HepG2 (cell line): Measurements from ENCODE around the gene KATNAL1. TPM values are rescaled to one million over a fixed set of nuclear protein-coding genes. Genes with fewer than 3 reads are reported as not detected.

ENCODE experiments used
- FOXK1 ChIP-seq: sonication (generic); formaldehyde crosslinking; IDR thresholded peaks from 2 replicates; pipeline ENCODE4 v1.4.0; 2020; ENCODE audit warnings: low read depth, missing genetic modification reagents, borderline replicate concordance
- GLI4 ChIP-seq: sonication (generic); formaldehyde crosslinking; IDR thresholded peaks from 2 replicates; pipeline ENCODE4 v1.5.1; 2020; ENCODE audit warnings: missing genetic modification reagents, mild to moderate bottlenecking, moderate library complexity, borderline replicate concordance
- GTF3A ChIP-seq: sonication (generic); formaldehyde crosslinking; conservative IDR thresholded peaks from 2 replicates; pipeline ENCODE4 v1.4.0; 2020; ENCODE audit warnings: mild to moderate bottlenecking, missing genetic modification reagents
- NCOA2 ChIP-seq: sonication (generic); formaldehyde crosslinking; IDR thresholded peaks from 2 replicates; pipeline ENCODE4 v1.8.0; 2022; ENCODE audit warnings: inconsistent platforms
- NR2C2 ChIP-seq: sonication (generic); formaldehyde crosslinking; IDR thresholded peaks from 2 replicates; pipeline ENCODE4 v1.4.0; 2020; ENCODE audit warnings: missing genetic modification reagents, mild to moderate bottlenecking, moderate library complexity, borderline replicate concordance
- POLR2A ChIP-seq, 2 experiments: IDR thresholded peaks; 2 replicates each; pipeline ENCODE4 v1.6.1; 2011; ENCODE audit warnings: low read depth in 2 of 2, low read length in 2 of 2, mild to moderate bottlenecking in 1 of 2, moderate library complexity in 1 of 2; ENCODE audit not compliant: insufficient read depth in 1 of 2
- REL ChIP-seq: sonication (generic); formaldehyde crosslinking; conservative IDR thresholded peaks from 2 replicates; pipeline ENCODE4 v1.8.0; 2022; ENCODE audit warnings: mild to moderate bottlenecking, missing genetic modification reagents, moderate library complexity
- RFXAP ChIP-seq: sonication (generic); formaldehyde crosslinking; IDR thresholded peaks from 2 replicates; pipeline ENCODE4 v1.4.0; 2020; ENCODE audit warnings: missing genetic modification reagents, borderline replicate concordance
- SMAD1 ChIP-seq: sonication (generic); formaldehyde crosslinking; IDR thresholded peaks from 2 replicates; pipeline ENCODE4 v1.4.0; 2020; ENCODE audit warnings: missing genetic modification reagents, low read depth, mild to moderate bottlenecking, borderline replicate concordance
- U2AF1 ChIP-seq: fragments of 200-400 bp; formaldehyde crosslinking; optimal IDR thresholded peaks from 2 replicates; pipeline ENCODE3; 2017; ENCODE audit warnings: mild to moderate bottlenecking, low read depth, low read length
- ZC3H13 ChIP-seq: sonication (generic); formaldehyde crosslinking; IDR thresholded peaks from 2 replicates; pipeline ENCODE4 v1.8.1; 2023; ENCODE audit warnings: mild to moderate bottlenecking, missing genetic modification reagents, moderate library complexity
- ZFP36L1 ChIP-seq: sonication (generic); formaldehyde crosslinking; IDR thresholded peaks from 2 replicates; pipeline ENCODE4 v1.8.0; 2022; ENCODE audit warnings: mild to moderate bottlenecking, missing genetic modification reagents, moderate library complexity
- ZNF30 ChIP-seq: sonication (generic); formaldehyde crosslinking; IDR thresholded peaks from 2 replicates; pipeline ENCODE4 v1.5.0; 2020; ENCODE audit warnings: mild to moderate bottlenecking, missing genetic modification reagents
- ZNF607 ChIP-seq: sonication (generic); formaldehyde crosslinking; IDR thresholded peaks from 2 replicates; pipeline ENCODE4 v1.5.1; 2020; ENCODE audit warnings: missing genetic modification reagents, mild to moderate bottlenecking, borderline replicate concordance
- ZNF776 ChIP-seq: sonication (generic); formaldehyde crosslinking; IDR thresholded peaks from 2 replicates; pipeline ENCODE4 v1.4.0; 2020; ENCODE audit warnings: mild to moderate bottlenecking, missing genetic modification reagents
- ZNF777 ChIP-seq: sonication (generic); formaldehyde crosslinking; IDR thresholded peaks from 2 replicates; pipeline ENCODE4 v1.4.0; 2020; ENCODE audit warnings: missing genetic modification reagents
- ZNF781 ChIP-seq: sonication (generic); formaldehyde crosslinking; IDR thresholded peaks from 2 replicates; pipeline ENCODE4 v1.5.1; 2020; ENCODE audit warnings: borderline replicate concordance, mild to moderate bottlenecking, missing genetic modification reagents; ENCODE audit errors: not compliant biosample characterization
- polyA plus RNA-seq, 8 experiments: library from polyadenylated mRNA; depleted of rRNA in 3 of 8; stranded (reverse) in 7 of 8; unstranded in 1 of 8; fragments of >200 nt; fragmentation: Illumina TruSeq in 4 of 8; extraction: Trizol in 4 of 8; gene quantifications; 2 replicates each; pipeline versions ENCODE4 v1.2.1 to v1.2.3, GENCODE V29; 2011 to 2016; ENCODE audit warnings: low read depth in 4 of 8, missing spikeins in 1 of 8, mixed read lengths in 1 of 8; ENCODE audit not compliant: insufficient read depth in 1 of 8
- total RNA-seq, 5 experiments: library from RNA; depleted of rRNA; stranded (reverse); fragments of >200 nt; fragmentation: Illumina TruSeq; extraction: Trizol; gene quantifications; 2 replicates each; pipeline ENCODE4 v1.2.3, GENCODE V29; 2016; ENCODE audit warnings: low read depth in 1 of 5
- TF ChIP-seq, protein P1 (sequence below): sonication (generic); formaldehyde crosslinking; IDR thresholded peaks from 2 replicates; pipeline ENCODE4 v1.4.0; 2020; ENCODE audit warnings: missing genetic modification reagents, mild to moderate bottlenecking, borderline replicate concordance
- TF ChIP-seq, protein P2 (sequence below): sonication (generic); formaldehyde crosslinking; IDR thresholded peaks from 2 replicates; pipeline ENCODE4 v1.9.0; 2022; ENCODE audit warnings: missing genetic modification reagents, mild to moderate bottlenecking, borderline replicate concordance
- TF ChIP-seq, protein P3 (sequence below), 2 experiments: sonication (generic) in 1 of 2; formaldehyde crosslinking in 1 of 2; IDR thresholded peaks; 2 replicates each; pipeline versions ENCODE4 v1.5.1 to v1.6.1; 2011 to 2020; ENCODE audit warnings: borderline replicate concordance in 1 of 2, low read depth in 1 of 2, low read length in 1 of 2, mild to moderate bottlenecking in 1 of 2, missing genetic modification reagents in 1 of 2, moderate library complexity in 1 of 2
- TF ChIP-seq, protein P4 (sequence below): sonication (generic); formaldehyde crosslinking; IDR thresholded peaks from 2 replicates; pipeline ENCODE4 v1.4.0; 2020; ENCODE audit warnings: mild to moderate bottlenecking, missing genetic modification reagents

Gene KATNAL1
- total and polyA plus RNA-seq, 2 of the 13 experiments (the other 11 are each of a cell fraction or from before 2014, with no cell fraction given): 3.2 to 11.8 TPM

DNA sequence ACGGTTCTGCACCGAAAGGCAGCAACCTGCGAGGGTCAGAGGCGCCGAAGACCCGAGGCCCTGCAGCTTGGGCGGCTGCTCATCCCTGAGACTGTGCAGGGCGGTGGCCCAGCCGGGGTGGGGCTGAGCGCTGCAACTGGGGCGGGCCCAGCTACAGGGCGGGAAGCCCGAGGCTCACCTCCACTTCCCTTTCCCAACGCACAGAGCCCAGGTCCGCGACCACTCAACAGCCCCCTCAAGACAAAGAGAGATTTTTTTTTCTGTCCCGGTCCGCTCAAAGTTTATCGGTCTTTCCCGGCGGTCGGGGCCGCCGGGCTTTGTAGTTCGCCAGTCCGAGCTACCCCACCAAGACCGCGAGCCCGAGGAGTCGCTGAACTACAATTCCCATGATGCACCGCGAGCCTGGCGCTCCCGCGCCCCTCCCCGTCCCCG is 573 bp downstream of the KATNAL1 start (continued):
- TF ChIP-seq ZC3H13 (no peak), ZNF781 (CRISPR knock-in tag) (no peak), ZNF777 (CRISPR knock-in tag) (no peak), ZNF30 (CRISPR knock-in tag) (no peak), NR2C2 (peak; percentile 47; the same call in 1 of the 2 replicates), ZNF607 (0 out of 2 replicates have a peak, but pooled peaks have one; percentile 31), ZNF776 (no peak), NCOA2 (CRISPR knock-in tag) (no peak), REL (CRISPR knock-in tag) (no peak), GLI4 (no peak), RFXAP (CRISPR knock-in tag) (no peak), ZFP36L1 (no peak), POLR2A (IDR thresholded peaks at IDR 0.05; ENCODE audit: insufficient read depth in 1 of 2, low read depth in 2 of 2, low read length in 2 of 2) (peak; percentile 34 to 51; a peak in 2 of 4 replicates), SMAD1 (no peak), U2AF1 (no peak), GTF3A (CRISPR knock-in tag) (no peak), FOXK1 (CRISPR knock-in tag) (no peak)
- TF ChIP-seq, protein P1, sequence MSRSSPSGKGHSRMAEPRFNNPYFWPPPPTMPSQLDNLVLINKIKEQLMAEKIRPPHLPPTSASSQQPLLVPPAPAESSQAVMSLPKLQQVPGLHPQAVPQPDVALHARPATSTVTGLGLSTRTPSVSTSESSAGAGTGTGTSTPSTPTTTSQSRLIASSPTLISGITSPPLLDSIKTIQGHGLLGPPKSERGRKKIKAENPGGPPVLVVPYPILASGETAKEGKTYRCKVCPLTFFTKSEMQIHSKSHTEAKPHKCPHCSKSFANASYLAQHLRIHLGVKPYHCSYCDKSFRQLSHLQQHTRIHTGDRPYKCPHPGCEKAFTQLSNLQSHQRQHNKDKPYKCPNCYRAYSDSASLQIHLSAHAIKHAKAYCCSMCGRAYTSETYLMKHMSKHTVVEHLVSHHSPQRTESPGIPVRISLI (CRISPR knock-in tag): peak; percentile 96
- TF ChIP-seq, protein P2, sequence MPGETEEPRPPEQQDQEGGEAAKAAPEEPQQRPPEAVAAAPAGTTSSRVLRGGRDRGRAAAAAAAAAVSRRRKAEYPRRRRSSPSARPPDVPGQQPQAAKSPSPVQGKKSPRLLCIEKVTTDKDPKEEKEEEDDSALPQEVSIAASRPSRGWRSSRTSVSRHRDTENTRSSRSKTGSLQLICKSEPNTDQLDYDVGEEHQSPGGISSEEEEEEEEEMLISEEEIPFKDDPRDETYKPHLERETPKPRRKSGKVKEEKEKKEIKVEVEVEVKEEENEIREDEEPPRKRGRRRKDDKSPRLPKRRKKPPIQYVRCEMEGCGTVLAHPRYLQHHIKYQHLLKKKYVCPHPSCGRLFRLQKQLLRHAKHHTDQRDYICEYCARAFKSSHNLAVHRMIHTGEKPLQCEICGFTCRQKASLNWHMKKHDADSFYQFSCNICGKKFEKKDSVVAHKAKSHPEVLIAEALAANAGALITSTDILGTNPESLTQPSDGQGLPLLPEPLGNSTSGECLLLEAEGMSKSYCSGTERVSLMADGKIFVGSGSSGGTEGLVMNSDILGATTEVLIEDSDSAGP (CRISPR knock-in tag): no peak
- TF ChIP-seq, protein P3, sequence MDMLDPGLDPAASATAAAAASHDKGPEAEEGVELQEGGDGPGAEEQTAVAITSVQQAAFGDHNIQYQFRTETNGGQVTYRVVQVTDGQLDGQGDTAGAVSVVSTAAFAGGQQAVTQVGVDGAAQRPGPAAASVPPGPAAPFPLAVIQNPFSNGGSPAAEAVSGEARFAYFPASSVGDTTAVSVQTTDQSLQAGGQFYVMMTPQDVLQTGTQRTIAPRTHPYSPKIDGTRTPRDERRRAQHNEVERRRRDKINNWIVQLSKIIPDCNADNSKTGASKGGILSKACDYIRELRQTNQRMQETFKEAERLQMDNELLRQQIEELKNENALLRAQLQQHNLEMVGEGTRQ (IDR thresholded peaks at IDR 0.05; ENCODE audit: low read depth, low read length): no peak
- TF ChIP-seq, protein P3 (CRISPR knock-in tag; IDR thresholded peaks at IDR 0.05; ENCODE audit: borderline replicate concordance): no peak
- TF ChIP-seq, protein P4, sequence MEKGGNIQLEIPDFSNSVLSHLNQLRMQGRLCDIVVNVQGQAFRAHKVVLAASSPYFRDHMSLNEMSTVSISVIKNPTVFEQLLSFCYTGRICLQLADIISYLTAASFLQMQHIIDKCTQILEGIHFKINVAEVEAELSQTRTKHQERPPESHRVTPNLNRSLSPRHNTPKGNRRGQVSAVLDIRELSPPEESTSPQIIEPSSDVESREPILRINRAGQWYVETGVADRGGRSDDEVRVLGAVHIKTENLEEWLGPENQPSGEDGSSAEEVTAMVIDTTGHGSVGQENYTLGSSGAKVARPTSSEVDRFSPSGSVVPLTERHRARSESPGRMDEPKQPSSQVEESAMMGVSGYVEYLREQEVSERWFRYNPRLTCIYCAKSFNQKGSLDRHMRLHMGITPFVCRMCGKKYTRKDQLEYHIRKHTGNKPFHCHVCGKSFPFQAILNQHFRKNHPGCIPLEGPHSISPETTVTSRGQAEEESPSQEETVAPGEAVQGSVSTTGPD (CRISPR knock-in tag): no peak
